NCI-H526 treated with DMSO at 0.1 percent for 48 hours (cell line): ENCODE results near the gene APOBEC3F.
A peak's percentile ranks its signal among the peaks of the same experiment; 100 is the strongest.
"Not testable (repeated sequence)": the region's sequence is repeated elsewhere in the genome, so short reads cannot be mapped to it uniquely, and the experiment has no call there.

ENCODE experiments used
- DNase-seq: peaks from one replicate; lab custom pipeline; 2025; lab: John Stamatoyannopoulos, UW

The APOBEC3F gene

DNA sequence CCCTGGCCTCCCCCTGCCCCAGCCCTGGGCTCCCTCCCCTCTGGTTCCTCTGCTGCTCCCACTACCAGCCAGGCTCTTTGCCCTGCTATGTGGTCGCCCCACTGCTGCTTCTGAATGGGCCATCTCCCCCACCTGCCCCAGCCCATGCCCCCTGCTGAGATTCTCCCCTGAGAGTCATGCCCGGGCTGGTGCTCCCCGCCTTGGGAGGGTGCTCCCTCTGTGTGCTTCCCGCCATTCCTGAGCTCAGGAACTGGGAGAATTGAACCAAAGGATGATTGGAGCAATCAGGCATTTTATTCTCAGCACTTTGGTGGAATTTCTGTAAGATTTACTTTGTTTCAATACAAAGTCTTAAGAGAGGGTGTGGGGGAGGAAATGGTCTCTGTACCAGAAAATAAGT, 12.9 kb upstream of the APOBEC3F start:
- no peak for DNase-seq

- DNase-seq, result no peak
Measured at GRCh38 chr22:39028281-39028680, 12.4 kb upstream of the APOBEC3F start.

DNA sequence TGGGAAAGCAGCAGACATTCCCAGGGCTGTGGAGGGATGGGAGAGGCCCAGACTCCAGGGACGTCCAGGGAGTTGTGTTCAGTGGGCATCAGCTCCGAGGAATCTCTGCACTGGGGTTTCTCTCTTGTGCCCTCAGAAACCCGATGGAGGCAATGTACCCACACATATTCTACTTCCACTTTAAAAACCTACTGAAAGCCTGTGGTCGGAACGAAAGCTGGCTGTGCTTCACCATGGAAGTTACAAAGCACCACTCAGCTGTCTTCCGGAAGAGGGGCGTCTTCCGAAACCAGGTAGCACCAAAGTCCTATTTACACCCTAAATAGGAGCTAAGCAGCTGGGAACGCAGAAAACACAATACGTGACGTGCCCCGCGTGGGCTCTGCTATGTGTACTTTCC, 11.4 kb upstream of the APOBEC3F start:
- no peak for DNase-seq

GRCh38 chr22:39030705-39031104, 10.0 kb upstream of the APOBEC3F start:
- DNase-seq, result no peak

- not testable (repeated sequence) for DNase-seq
Measured at GRCh38 chr22:39031434-39032295, 9.0 kb upstream of the APOBEC3F start.

GRCh38 chr22:39037071-39037470, 3.6 kb upstream of the APOBEC3F start:
- not testable (repeated sequence) for DNase-seq

GRCh38 chr22:39039306-39040126, 1.1 kb upstream of the APOBEC3F start:
- DNase-seq, result no peak

- not testable (repeated sequence) for DNase-seq
Measured at GRCh38 chr22:39040155-39040537, 518 bp upstream of the APOBEC3F start.

DNA sequence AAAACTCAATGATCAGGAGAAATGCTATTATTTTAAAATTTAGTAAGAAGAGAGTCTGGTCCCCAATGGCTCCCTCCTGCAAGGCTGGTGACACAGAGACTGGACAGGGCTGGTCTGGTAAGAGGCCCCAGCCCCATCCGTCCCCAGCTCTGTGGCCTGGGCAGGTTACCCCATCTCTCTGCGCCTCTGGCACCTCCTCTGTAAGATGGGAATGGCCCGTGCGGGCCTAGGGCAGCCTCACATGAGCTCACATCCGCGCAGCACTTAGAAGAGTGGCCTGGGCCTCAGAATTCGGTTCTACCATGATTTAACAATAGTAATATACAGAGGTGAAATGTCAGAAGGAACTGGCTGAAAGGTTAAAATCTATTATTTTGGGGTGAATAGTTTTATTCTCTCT, 1.2 kb downstream of the APOBEC3F start:
- DNase-seq, result no peak

DNA sequence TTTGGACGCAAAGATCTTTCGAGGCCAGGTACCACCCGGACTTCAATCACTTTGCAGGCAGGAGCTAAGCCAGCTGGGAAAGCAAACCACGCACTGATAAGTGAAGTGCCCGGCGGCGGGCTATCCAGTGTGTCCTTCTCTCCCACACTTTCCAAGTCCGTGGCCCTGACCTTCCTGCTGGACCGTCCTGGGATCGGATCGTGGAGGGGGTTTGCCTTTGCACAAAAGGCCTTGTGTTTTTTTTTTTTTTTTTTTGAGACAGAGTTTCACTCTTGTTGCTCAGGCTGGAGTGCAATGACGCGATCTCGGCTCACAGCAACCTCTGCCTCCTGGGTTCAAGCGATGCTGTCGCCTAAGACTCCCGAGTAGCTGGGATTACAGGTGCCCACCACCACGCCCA, 2.4 kb downstream of the APOBEC3F start:
- DNase-seq, result not testable (repeated sequence)

- DNase-seq, result peak; percentile 20
Measured at GRCh38 chr22:39045136-39045535, 4.5 kb downstream of the APOBEC3F start.

- not testable (repeated sequence) for DNase-seq
Measured at GRCh38 chr22:39049486-39049885, 8.8 kb downstream of the APOBEC3F start.

DNA sequence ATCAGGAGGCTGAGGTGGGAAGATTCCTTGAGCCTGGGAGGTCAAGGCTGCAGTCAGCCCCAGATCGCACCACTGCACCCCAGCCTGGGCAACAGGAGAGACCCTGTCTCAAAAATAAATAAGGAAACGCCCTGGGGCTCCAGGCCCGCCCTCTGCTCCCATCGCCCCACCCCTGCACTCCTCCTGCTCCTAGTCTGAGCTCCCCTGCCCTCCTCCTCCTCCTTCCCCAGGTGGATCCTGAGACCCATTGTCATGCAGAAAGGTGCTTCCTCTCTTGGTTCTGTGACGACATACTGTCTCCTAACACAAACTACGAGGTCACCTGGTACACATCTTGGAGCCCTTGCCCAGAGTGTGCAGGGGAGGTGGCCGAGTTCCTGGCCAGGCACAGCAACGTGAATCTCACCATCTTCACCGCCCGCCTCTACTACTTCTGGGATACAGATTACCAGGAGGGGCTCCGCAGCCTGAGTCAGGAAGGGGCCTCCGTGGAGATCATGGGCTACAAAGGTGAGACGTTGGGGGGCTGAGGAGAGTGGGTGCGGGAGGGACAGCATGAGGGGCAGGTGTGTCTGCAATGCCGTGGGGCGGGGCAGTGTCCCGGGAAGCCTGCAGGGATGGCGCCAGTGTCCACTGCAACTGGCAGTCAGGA, 11.3 kb downstream of the APOBEC3F start:
- DNase-seq, result not testable (repeated sequence)

GRCh38 chr22:39055658-39056057, 15.0 kb downstream of the APOBEC3F start:
- DNase-seq, result no peak

- DNase-seq, result not testable (repeated sequence)
Measured at GRCh38 chr22:39061290-39061689, 20.6 kb downstream of the APOBEC3F start.

DNA sequence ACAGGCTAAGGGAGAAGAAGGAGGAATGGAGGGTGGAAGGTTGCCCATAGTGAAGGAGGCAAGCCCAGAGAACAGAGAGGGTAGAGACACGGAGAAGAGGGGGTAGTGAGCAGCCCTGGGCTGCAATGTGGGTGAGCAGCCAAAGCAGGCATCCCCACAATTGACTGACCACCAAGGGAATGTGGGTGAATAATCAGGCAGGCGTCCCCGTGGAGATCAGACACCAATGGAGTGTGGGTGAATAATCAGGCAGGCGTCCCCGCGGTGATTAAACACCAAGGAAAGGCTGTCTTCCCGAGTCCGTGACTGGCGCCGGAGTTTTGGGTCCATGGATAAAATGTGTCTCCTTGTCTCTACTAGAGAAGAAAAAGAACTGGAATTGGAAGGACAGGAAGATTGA, 21.3 kb downstream of the APOBEC3F start:
- DNase-seq, result not testable (repeated sequence)

- DNase-seq, result not testable (repeated sequence)
Measured at GRCh38 chr22:39063904-39064303, 23.2 kb downstream of the APOBEC3F start.

GRCh38 chr22:39066442-39067276, 26.0 kb downstream of the APOBEC3F start:
- not testable (repeated sequence) for DNase-seq

DNA sequence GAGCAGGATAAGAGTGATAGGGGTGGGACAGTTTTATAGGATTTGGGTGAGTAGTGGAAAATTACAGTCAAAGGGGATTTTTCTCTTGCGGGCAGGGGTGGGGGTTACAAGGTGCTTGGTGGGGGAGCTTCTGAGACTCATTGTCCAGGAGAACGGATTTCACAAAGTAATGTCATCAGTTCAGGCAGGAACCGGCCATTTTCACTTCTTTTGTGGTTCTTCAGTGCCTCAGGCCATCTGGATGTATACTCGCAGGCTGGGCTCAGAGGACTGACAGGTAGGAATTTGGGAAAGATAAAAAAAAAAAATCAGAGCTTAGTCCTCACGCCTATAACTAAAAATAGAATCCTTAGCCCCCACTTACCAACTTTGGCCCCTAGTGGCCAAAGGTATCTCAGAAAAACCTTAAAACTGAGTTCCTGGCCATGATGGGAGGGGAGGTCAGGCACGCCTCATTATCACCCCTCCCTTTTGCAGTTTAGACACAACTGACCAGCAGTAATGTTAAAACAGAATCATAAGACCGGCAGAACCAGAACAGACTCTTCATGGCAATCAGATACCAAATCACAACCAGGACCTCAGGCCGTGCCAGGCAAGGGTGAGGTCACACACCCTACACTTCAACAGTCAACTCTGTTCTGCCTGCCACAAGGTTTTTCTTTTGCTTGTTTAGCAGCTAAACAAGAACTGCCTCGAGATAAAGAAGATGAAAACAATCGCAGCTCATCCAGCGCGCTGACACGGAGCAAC, 27.5 kb downstream of the APOBEC3F start:
- no peak for DNase-seq

GRCh38 chr22:39070186-39070585, 29.5 kb downstream of the APOBEC3F start:
- no peak for DNase-seq

DNA sequence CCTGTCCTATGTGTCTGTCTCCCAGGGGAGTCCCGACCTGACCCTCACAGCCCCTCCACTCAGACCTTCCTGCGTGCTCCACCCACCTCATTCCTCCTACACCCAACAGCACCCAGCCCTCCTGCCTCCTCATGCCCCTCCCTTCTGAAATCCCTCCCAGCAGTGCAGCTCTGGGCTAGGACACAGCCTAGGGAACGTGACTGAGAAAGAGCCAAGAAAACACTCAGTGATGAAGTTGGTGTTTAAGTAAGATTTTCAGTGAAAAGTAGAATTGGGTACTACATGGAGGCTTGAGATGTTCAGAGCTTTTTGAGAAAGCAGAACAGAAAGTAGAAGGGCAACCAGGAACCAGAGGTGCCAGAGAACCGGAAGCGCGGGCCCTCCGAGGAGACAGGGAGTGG, 31.9 kb downstream of the APOBEC3F start:
- not testable (repeated sequence) for DNase-seq
